Endothelial cell of umbilical vein (primary cell): Measurements from ENCODE around the gene SPATA22. TPM values are rescaled to one million over a fixed set of nuclear protein-coding genes. Genes with fewer than 3 reads are reported as not detected.

Source experiments
- BruUV-seq: library from RNA; stranded (reverse); fragments of 400-500 nt; replicated peaks from 2 replicates; lab custom pipeline; 2021; lab: Mats Ljungman, UMichigan
- CTCF ChIA-PET: fragments of 300-600, 350-600 bp; sonication (Branson Sonifier 250); formaldehyde crosslinking; loops from one replicate; lab custom pipeline; 2021; ENCODE audit warnings: antibody characterized with exemption, inconsistent platforms; lab: Charles Lee
- POLR2A ChIA-PET: fragments of 300-600, 350-600 bp; sonication (Branson Sonifier 250); formaldehyde crosslinking; loops from one replicate; lab custom pipeline; 2021; ENCODE audit warnings: antibody characterized with exemption, inconsistent platforms; lab: Charles Lee
- DNase-seq: peaks from one replicate; pipeline ENCODE4 v3.0.0-alpha.2; 2011; ENCODE audit warnings: low read depth, low spot score
- FAIRE-seq: peaks from 2 replicates; lab custom pipeline; 2011; peaks lifted over from hg19 to GRCh38; lab: Jason Lieb, UNC
- H2AFZ ChIP-seq: 2 replicates; pipeline ENCODE4 v1.6.0; 2012; ENCODE audit warnings: low read depth, low read length, control low read depth, inconsistent platforms
- H3K27ac ChIP-seq: 2 replicates; pipeline ENCODE4 v1.5.1; 2011; ENCODE audit warnings: low read depth, mild to moderate bottlenecking, control low read depth, low read length, moderate library complexity; ENCODE audit not compliant: insufficient read depth
- H3K27me3 ChIP-seq, 2 experiments: 2 replicates each; pipeline versions ENCODE4 v1.6.0 to v1.6.1; 2011; ENCODE audit warnings: low read length in 2 of 2, mixed read lengths in 1 of 2; ENCODE audit not compliant: control insufficient read depth in 2 of 2, insufficient read depth in 2 of 2
- H3K36me3 ChIP-seq, 2 experiments: 2 replicates in 1 of 2; 3 replicates in 1 of 2; pipeline ENCODE4 v1.5.1; 2011; ENCODE audit warnings: low read length in 2 of 2, mild to moderate bottlenecking in 1 of 2, moderate library complexity in 1 of 2; ENCODE audit not compliant: control insufficient read depth in 2 of 2, insufficient read depth in 2 of 2; ENCODE audit errors: extremely low read depth in 1 of 2
- H3K4me1 ChIP-seq: 3 replicates; pipeline ENCODE4 v1.5.1; 2011; ENCODE audit warnings: mild to moderate bottlenecking, low read length; ENCODE audit not compliant: control insufficient read depth, insufficient read depth; ENCODE audit errors: extremely low read depth
- H3K4me2 ChIP-seq: 2 replicates; pipeline ENCODE4 v1.6.1; 2011; ENCODE audit warnings: low read length, control low read depth, mixed read lengths; ENCODE audit not compliant: insufficient read depth
- H3K4me3 ChIP-seq, 3 experiments: fragments of 200-600 bp in 1 of 3; sonication (generic), shearing (Covaris generic) in 1 of 3; replicated peaks in 1 of 3; 2 replicates each; pipeline ENCODE4 v1.5.1; 2011 to 2016; ENCODE audit warnings: control low read depth in 3 of 3, low read length in 3 of 3, mild to moderate bottlenecking in 2 of 3, inconsistent platforms in 1 of 3, low read depth in 1 of 3, moderate library complexity in 1 of 3; ENCODE audit not compliant: insufficient read depth in 1 of 3
- H3K79me2 ChIP-seq: 2 replicates; pipeline ENCODE4 v1.6.0; 2012; ENCODE audit warnings: low read length, inconsistent platforms; ENCODE audit not compliant: control insufficient read depth, insufficient read depth
- H3K9ac ChIP-seq: replicated peaks from 2 replicates; pipeline ENCODE3; 2011; ENCODE audit warnings: low read length, control low read depth; ENCODE audit not compliant: insufficient read depth; ENCODE audit errors: extremely low read depth
- H3K9me1 ChIP-seq: replicated peaks from 3 replicates; pipeline ENCODE4 v1.6.0; 2011; ENCODE audit warnings: mild to moderate bottlenecking, low read length; ENCODE audit not compliant: control insufficient read depth, insufficient read depth; ENCODE audit errors: extremely low read depth
- H3K9me3 ChIP-seq: replicated peaks from 2 replicates; pipeline ENCODE4 v1.5.1; 2012; ENCODE audit warnings: low read length, inconsistent platforms; ENCODE audit not compliant: control insufficient read depth, insufficient read depth
- H4K20me1 ChIP-seq: replicated peaks from 2 replicates; pipeline ENCODE3; 2011; ENCODE audit warnings: mild to moderate bottlenecking, low read length; ENCODE audit not compliant: control insufficient read depth, insufficient read depth; ENCODE audit errors: extremely low read depth
- CTCF ChIP-seq, 2 donors: IDR thresholded peaks; 1 replicate in 1 of 2; 2 replicates in 1 of 2; pipeline ENCODE4 v1.5.1; 2011; ENCODE audit warnings: low read length in 2 of 2, mild to moderate bottlenecking in 2 of 2, moderate library complexity in 2 of 2, control low read depth in 1 of 2, inconsistent platforms in 1 of 2, low read depth in 1 of 2; ENCODE audit not compliant: insufficient read depth in 1 of 2; ENCODE audit errors: extremely low read depth in 1 of 2
- EZH2 ChIP-seq: IDR thresholded peaks from 2 replicates; pipeline ENCODE4 v1.6.1; 2012; ENCODE audit warnings: borderline replicate concordance, low read depth, mild to moderate bottlenecking, moderate library complexity, low read length, inconsistent platforms; ENCODE audit not compliant: severe bottlenecking
- FOS ChIP-seq: IDR thresholded peaks from 2 replicates; pipeline ENCODE4 v1.6.1; 2011; ENCODE audit warnings: mild to moderate bottlenecking, low read length, moderate library complexity, borderline replicate concordance; ENCODE audit not compliant: insufficient read depth
- GATA2 ChIP-seq: IDR thresholded peaks from 2 replicates; pipeline ENCODE4 v1.7.0; 2011; ENCODE audit warnings: low read depth, mild to moderate bottlenecking, moderate library complexity, mixed read lengths, low read length; ENCODE audit not compliant: insufficient read length, insufficient read depth
- JUN ChIP-seq: IDR thresholded peaks from 2 replicates; pipeline ENCODE4 v1.6.1; 2011; ENCODE audit warnings: borderline replicate concordance, low read depth; ENCODE audit not compliant: insufficient read length, insufficient read depth
- MYC ChIP-seq: IDR thresholded peaks from one replicate; pipeline ENCODE4 v1.6.1; 2011; ENCODE audit warnings: mild to moderate bottlenecking, low read depth, low read length
- POLR2A ChIP-seq: IDR thresholded peaks from 2 replicates; pipeline ENCODE4 v1.6.1; 2012; ENCODE audit warnings: low read depth, mild to moderate bottlenecking, control low read depth, low read length
- POLR2AphosphoS5 ChIP-seq: IDR thresholded peaks from 2 replicates; pipeline ENCODE4 v1.6.1; 2012; ENCODE audit warnings: low read depth, mild to moderate bottlenecking, control low read depth, low read length, moderate library complexity; ENCODE audit not compliant: insufficient read depth
- dilution Hi-C: fragments of 300-500 bp; cut with MboI; formaldehyde crosslinking; loops from one replicate; pipeline ENCODE4 v1.15.0; 2019; ENCODE audit warnings: low sequenced_read_pairs; ENCODE audit not compliant: extremely low pct_ligation_motif_present
- intact Hi-C: fragments of 100-400 bp; cut with micrococcal nuclease; formaldehyde crosslinking; loops from one replicate; pipeline ENCODE4 v1.10.0; 2022
- polyA plus RNA-seq, 4 experiments: library from polyadenylated mRNA; depleted of rRNA in 3 of 4; stranded (reverse) in 3 of 4; unstranded in 1 of 4; fragments of >200 nt; gene quantifications; 2 replicates each; pipeline versions ENCODE4 v1.2.1 to v1.2.3, GENCODE V29; 2011 to 2012; ENCODE audit warnings: missing spikeins in 1 of 4
- total RNA-seq: library from RNA; stranded (reverse); gene quantifications from 2 replicates; pipeline ENCODE4 v1.2.3, GENCODE V29; 2021
- TF ChIP-seq, protein P1 (sequence below): IDR thresholded peaks from 2 replicates; pipeline ENCODE4 v1.6.1; 2011; ENCODE audit not compliant: insufficient read depth, insufficient read length

SPATA22 gene
- total and polyA plus RNA-seq, 2 donors (not counting 3 experiments of a cell fraction or from before 2014, with no cell fraction given), result 4.3 TPM; not detected in 1

GRCh38 chr17:3510090-3510489 lies 38.5 kb upstream of the SPATA22 start:
- H3K4me2 ChIP-seq, result no peak overlapping the region
- no peaks in the 10 kb centered on the region for H4K20me1 ChIP-seq
- DNase-seq (no peak), FAIRE-seq (no peak)
- no peaks in the 10 kb centered on the region for H3K36me3 ChIP-seq
- CTCF ChIA-PET, result no interaction called here
- intact Hi-C loops, result no loop called here
- no peaks in the 10 kb centered on the region for H3K9me3 ChIP-seq
- H3K9ac ChIP-seq, result no peak overlapping the region
- H3K9me1 ChIP-seq, result no peaks in the 10 kb centered on the region
- no peaks in the 10 kb centered on the region for H3K27me3 ChIP-seq
- no TSS peak for BruUV-seq
- dilution Hi-C loops, result no loop called here
- POLR2A ChIA-PET, result no interaction called here
- no peaks in the 10 kb centered on the region for H3K79me2 ChIP-seq
- no peak for TF ChIP-seq POLR2A
- TF ChIP-seq FOS, result no peak
- no peak for TF ChIP-seq GATA2
- TF ChIP-seq EZH2, result no peak
- TF ChIP-seq, protein P1, sequence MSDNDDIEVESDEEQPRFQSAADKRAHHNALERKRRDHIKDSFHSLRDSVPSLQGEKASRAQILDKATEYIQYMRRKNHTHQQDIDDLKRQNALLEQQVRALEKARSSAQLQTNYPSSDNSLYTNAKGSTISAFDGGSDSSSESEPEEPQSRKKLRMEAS, result no peak
- no peak for TF ChIP-seq CTCF (IDR thresholded peaks at IDR 0.05; ENCODE audit: extremely low read depth in 1 of 2, insufficient read depth in 1 of 2, low read depth in 1 of 2, low read length in 2 of 2)
- TF ChIP-seq JUN, result no peak
- no peak for TF ChIP-seq MYC
- TF ChIP-seq POLR2AphosphoS5, result no peak
- no peaks in the 10 kb centered on the region for H3K4me1 ChIP-seq
- H3K4me3 ChIP-seq, result no peak overlapping the region
- no peak overlapping the region for H2AFZ ChIP-seq
- H3K27ac ChIP-seq, result no peak overlapping the region
